PC-9 (cell line): ENCODE results near the gene PTPRG.

Experiments used
- EZH2 ChIP-seq: fragments of 200-600 bp; sonication (generic); IDR thresholded peaks from 2 replicates; pipeline ENCODE4 v1.8.0; 2017; ENCODE audit warnings: antibody characterized with exemption, low read depth
- TF ChIP-seq, protein P1 (sequence below): fragments of 200-600 bp; sonication (generic); conservative IDR thresholded peaks from 2 replicates; pipeline ENCODE4 v1.6.1; 2017; ENCODE audit warnings: mixed run types, antibody characterized with exemption, mild to moderate bottlenecking, moderate library complexity

DNA sequence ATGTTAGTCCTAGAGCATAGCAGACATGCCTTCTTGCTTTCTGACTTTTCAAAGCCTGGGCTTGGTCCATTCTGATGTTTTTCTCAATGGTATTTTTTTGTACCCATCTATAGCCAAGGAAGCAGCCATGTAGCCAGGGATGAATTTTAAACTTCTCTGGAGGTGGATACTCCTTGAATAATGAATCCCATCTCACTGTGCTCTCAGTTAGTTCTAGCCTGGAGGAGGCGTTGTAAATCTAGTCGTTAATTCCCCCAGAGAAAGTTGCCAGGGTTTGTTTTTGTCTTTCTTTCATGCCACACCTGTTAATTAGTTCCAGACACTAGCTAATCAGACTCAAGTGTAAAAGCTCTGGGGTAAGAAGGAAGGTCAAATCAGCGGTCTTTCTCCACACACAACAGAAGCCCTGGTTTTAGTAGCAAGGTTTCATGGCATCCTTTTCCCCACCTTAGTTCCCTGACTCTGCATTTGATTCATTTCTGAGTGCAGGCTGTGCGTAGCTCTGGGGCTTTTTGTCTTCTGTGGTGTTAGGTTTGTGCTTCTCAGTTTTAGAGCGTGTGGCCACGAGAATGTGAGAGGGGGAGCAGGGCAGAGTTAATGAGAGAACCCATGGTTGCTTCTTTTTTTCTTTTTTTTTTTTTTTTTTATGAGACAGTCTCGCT, 19.7 kb downstream of the PTPRG start:
- TF ChIP-seq, protein P1, sequence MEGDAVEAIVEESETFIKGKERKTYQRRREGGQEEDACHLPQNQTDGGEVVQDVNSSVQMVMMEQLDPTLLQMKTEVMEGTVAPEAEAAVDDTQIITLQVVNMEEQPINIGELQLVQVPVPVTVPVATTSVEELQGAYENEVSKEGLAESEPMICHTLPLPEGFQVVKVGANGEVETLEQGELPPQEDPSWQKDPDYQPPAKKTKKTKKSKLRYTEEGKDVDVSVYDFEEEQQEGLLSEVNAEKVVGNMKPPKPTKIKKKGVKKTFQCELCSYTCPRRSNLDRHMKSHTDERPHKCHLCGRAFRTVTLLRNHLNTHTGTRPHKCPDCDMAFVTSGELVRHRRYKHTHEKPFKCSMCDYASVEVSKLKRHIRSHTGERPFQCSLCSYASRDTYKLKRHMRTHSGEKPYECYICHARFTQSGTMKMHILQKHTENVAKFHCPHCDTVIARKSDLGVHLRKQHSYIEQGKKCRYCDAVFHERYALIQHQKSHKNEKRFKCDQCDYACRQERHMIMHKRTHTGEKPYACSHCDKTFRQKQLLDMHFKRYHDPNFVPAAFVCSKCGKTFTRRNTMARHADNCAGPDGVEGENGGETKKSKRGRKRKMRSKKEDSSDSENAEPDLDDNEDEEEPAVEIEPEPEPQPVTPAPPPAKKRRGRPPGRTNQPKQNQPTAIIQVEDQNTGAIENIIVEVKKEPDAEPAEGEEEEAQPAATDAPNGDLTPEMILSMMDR: no peak
- TF ChIP-seq EZH2: no peak
